A375 (cell line): ENCODE data around the gene NPL. TPM values are rescaled to one million over a fixed set of nuclear protein-coding genes. Genes with fewer than 3 reads are reported as not detected.

ENCODE experiments used
- total RNA-seq: library from RNA; depleted of rRNA; stranded (reverse); fragments of >200 nt; shearing (Covaris generic); gene quantifications from 2 replicates; pipeline ENCODE4 v1.2.3, GENCODE V29; 2014; rRNA removed

The NPL gene, protein sequence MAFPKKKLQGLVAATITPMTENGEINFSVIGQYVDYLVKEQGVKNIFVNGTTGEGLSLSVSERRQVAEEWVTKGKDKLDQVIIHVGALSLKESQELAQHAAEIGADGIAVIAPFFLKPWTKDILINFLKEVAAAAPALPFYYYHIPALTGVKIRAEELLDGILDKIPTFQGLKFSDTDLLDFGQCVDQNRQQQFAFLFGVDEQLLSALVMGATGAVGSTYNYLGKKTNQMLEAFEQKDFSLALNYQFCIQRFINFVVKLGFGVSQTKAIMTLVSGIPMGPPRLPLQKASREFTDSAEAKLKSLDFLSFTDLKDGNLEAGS
- total RNA-seq: 2.4 and 6.9 TPM in 2 replicates

DNA sequence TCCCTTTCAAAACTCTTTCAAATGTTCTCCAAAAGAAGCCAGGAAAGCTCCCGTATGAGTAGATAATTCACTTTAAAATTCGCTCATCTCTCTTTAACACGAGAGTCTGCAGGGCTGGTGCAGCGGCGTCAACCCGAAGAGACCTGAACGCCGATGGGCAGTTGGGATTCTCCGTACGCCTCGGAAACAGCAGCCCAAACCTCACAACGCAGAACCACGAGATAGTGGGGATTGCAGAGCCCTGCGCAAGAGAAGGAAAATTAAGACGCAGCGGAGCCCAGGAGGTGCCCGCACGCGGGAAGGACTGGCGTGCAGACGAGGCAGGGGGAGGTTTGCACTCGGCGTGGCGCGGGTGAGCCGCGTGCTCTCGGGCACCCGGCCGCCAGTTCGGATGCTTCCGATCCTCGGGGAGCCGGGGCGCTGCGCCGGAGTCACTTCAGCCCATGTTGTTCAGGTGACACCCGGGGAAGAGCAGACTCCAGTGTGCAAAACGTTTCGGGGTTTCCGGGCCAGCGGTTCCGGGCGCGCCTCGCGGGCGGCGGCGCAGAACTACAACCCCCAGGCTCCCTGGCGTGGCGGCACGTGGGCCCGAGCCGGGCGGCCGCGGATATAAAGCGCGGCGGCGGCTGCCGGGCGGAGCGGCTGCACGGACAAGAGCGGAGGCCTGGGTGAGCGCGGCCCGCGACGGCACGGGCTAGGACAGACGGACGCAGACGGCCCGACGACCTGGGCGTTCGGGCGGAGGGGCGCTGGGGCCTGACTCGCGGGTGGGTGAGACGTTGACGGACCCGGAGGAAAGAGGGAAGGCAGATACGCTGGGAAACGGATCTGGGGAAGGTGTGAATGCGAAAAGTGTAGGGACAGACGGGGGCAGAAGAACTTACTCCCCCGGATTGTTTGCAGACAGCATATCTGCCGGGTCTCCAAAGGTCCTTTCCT, at the start of gene NPL:
Gene NPL, plus strand, starts transcription at position 636 of the 939 bp plus-strand sequence. CDS start 4,599 bp downstream, outside the sequence.

DNA sequence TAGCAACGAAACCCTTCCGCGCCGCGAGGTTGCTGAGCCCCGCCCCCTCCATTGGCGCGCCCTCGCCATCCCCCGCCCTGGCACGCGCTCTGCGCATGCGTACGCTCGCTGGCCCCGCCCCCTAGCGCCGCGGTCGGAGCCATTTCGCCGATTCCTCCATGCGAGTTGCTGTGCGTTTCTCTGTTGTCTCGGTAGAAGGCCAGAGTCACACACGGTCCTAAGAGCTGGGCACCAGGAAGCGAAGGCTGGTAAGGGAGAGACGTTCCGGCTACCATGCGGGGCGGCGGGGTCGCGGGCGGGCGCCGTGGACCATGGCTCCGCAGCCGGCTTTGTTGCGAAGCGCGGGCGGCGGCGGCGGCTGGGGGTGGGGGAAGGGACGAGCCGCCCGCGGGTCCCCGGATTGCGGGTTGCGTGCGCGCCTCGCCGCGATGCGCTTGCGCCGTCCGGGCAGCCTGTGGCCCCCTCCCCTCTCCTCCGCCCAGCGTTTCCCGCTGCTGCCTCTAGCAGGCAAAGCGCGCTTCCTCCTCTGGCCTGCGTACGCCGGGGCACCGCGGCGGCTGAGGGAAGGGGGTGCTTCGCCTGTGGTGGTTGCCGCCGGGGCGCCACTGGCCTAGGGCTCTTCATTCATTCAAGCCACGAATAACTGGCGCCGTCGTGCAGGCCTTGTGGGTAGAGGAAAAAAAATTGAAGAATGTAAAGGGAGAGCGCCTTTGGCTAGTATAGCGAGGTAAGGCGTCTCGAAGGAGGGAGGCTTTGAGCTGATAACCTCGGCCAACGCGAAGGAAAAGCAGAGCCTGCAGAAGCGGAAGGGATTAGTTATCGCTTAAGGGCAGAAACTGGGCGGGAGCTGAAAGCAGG, 49.9 kb downstream of the NPL start, which contains the start of gene DHX9:
Gene DHX9, plus strand, starts transcription at position 139 of the 858 bp plus-strand sequence. CDS start 3,220 bp downstream, outside the sequence.

Other genes with a start within 250 kb of the NPL start
- gene RNASEL, start 200.5 kb upstream of the NPL start, total RNA-seq: 4.9 and 6.7 TPM in 2 replicates
- gene RGS16, start 185.4 kb upstream of the NPL start, total RNA-seq: 11.6 and 16.3 TPM in 2 replicates
- 0.04 and 0.11 TPM in 2 replicates for gene RGS8, start 105.2 kb upstream of the NPL start, total RNA-seq
- gene DHX9, start 49.6 kb downstream of the NPL start, total RNA-seq: 232 and 258 TPM in 2 replicates
- not detected in 2 replicates for gene SHCBP1L, start 163.4 kb downstream of the NPL start, total RNA-seq
- gene LAMC1, start 233.6 kb downstream of the NPL start, total RNA-seq: 359 and 440 TPM in 2 replicates